LNCaP clone FGC (cell line): ENCODE measurements around the gene RPS19.

Experiments used
- DNase-seq: peaks from one replicate; pipeline ENCODE4 v3.0.0-alpha.2; 2011; ENCODE audit warnings: low read depth
- H3K4me3 ChIP-seq: 2 replicates; pipeline ENCODE4 v1.5.1; 2011; ENCODE audit warnings: mild to moderate bottlenecking, low read depth, low read length, control low read depth
- TF ChIP-seq, protein P1 (sequence below): IDR thresholded peaks from 2 replicates; pipeline ENCODE4 v1.5.1; 2012; ENCODE audit warnings: mild to moderate bottlenecking; ENCODE audit not compliant: control insufficient read depth, insufficient read depth; ENCODE audit errors: extremely low read depth

The RPS19 gene

DNA sequence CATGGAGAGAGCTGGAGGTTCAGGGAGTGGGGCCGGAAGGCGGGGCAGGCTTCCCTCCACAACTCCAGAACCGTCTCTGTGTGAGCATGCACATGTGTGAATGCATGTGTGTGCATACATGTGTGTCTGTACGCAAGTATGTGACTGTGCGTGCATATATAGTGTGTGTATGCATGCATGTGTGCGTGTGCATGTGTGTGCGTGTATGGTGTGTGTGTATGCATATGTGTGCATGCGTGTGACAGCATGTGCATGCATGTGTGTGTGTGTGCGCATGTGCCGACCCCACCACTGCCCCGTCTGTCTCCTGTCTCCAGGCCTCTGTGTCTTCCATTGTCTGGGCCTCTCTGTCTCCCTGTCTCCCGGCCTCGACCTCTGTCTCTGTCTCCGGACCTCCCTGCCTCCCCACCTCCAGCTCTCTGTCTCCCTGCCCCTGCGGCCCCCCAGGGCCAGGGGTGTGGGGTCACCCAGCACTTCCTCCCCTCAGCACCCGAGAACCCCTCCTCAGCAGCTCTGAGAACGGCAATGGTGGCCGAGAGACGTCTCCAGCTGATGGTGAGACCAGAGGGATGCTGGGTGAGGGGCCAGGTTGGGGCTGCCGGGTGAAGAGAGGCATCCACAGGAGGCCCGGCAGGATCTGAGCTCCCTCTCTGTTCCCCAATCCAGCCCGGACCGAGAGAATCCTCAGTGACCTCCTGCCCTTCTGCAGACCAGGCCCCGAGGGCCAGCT, 45.4 kb downstream of the RPS19 start:
- TF ChIP-seq, protein P1, sequence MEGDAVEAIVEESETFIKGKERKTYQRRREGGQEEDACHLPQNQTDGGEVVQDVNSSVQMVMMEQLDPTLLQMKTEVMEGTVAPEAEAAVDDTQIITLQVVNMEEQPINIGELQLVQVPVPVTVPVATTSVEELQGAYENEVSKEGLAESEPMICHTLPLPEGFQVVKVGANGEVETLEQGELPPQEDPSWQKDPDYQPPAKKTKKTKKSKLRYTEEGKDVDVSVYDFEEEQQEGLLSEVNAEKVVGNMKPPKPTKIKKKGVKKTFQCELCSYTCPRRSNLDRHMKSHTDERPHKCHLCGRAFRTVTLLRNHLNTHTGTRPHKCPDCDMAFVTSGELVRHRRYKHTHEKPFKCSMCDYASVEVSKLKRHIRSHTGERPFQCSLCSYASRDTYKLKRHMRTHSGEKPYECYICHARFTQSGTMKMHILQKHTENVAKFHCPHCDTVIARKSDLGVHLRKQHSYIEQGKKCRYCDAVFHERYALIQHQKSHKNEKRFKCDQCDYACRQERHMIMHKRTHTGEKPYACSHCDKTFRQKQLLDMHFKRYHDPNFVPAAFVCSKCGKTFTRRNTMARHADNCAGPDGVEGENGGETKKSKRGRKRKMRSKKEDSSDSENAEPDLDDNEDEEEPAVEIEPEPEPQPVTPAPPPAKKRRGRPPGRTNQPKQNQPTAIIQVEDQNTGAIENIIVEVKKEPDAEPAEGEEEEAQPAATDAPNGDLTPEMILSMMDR: no peak
- no peak for DNase-seq
- no peak overlapping the region for H3K4me3 ChIP-seq

DNA sequence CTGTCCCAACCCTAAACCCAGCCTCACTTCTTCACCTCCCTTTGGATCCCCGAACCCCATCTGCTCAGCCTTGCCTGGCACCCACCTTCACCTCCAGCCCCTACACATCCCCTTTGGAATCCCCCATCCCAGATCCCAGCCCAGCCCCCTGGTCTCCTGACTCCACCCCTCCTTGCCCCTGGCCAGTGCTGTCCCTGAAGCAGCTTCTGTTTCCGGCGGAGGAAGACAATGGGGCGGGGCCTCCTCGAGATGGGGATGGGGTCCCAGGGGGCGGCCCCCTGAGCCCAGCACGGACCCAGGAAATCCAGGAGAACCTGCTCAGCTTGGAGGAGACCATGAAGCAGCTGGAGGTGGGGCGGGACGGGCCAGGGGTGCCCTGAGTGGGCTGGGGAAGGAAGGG, 46.2 kb downstream of the RPS19 start:
- no peak for DNase-seq
- TF ChIP-seq, protein P1: no peak
- H3K4me3 ChIP-seq: no peak overlapping the region

DNA sequence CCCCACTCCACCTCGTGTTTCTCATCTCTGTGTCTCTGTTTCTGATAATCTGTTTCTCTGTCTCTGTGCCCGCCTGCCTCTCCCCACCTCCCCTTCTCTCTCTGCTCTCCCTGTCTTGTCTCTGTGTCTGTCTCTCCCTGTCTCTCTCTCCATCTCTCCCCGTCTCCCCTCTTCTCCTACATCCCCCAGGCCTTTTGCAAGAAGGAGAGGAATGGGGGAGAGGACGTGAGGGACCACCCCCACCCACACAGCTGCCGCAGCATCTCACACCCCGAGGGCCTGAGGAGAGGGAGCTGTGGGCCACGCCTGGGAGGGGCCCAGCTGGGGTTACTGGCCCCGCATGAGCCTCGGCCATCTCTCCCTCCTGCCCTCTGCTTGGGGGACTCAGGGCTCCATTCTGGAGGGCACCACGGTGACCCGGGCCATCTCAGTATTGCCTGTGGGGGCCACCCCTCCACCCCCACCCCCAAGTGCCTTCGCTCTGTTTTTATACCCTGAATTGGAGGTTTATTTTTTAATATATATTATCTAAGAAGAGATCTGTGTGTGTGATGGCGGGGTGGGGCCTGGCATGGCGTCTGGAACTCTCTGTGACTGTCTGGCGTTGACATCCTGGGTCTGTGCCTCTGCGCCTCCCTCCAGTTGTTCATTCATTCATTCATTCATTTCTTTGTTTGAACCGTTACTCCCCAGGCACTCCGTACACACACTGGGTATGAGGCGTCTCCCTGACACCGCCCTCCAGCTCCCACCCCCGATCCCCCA, 47.0 kb downstream of the RPS19 start:
- no peak overlapping the region for H3K4me3 ChIP-seq
- TF ChIP-seq, protein P1: no peak
- DNase-seq: no peak

DNA sequence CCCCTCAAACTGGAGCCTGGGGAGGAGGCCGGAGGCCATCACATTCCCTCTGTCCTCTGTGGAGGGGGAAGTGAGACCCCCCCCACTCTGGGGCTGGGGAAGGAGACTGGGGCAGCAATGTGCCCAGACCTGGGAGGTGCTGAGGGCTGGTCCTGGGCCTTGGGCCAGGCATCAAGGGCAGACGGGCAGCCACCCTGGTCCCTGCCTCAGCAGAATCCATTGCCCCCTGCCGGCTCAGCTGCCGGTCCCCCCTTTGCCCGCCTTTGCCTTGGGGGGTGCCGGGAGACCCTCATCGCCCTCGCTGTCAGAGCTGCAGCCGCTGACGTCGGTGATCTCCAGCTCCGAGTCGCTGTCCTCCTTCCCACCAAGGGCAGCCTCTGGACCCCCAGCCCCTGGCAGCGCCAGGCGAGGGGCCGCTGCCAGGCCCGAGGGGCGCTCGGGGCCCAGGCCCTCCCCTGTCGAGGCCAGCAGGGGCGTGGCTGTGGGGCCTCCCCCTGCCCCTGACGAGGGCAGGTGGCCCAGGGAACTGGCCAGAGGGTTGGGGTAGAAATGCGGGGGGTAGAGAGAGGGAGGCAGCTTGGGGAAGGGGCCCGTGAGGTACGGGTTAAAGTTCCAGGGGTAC, 48.0 kb downstream of the RPS19 start:
- TF ChIP-seq, protein P1: no peak
- H3K4me3 ChIP-seq: no peak overlapping the region
- no peak for DNase-seq

DNA sequence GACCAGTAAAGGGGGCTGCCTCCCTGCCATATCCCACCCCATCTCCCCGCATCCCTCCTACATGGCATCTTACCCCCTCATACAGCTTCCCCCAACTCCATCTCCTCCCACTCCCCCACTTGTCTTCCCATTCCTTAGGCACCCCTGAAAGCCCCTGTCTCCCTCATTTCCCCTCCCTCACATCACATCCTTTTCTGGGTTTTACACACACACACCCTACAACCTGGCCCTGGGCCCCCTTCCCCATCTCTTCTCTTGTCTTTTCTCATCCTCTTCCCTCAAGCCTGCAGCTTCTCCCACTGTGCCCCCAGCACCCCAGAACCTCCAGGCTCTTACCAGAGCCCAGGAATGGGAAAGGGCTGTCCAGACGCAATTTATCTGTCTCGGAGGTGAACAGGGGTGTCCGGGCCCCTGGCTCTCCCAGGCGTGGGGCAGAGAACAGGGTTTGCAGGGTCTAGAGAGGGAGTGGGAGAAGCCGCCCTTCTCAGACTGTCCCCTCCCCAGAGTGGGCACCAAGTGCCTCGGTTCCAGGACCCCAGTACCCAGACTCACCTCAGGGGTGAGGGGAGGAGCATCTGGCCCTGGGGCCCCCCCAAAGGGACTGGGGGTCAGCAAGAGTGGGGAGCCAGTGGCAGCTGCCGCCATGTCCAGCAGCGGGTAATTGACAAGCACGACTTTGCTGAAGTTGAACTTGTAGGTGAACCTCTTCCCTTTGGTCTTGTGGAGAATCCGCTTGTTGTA, 48.8 kb downstream of the RPS19 start:
- no peak overlapping the region for H3K4me3 ChIP-seq
- TF ChIP-seq, protein P1: no peak
- no peak for DNase-seq

DNA sequence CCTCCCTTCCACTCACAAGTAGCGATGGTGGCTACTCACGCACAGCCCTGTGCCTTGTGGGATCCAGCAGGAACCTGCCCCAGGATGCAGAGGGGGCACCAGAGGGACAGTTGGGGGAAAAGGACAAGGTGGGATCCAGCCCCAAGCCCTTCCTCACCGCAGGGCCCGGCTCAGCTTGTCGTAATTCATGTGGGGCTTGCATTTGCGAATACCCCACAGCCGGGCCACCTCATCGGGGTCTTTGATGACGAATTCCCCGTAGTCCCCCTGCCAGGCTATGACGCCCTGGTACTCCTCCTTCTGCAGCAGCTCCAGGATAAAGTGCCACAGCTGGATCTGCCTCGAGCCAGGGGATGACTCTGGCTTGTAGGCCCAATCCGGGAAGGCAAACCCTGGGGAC, 49.7 kb downstream of the RPS19 start:
- TF ChIP-seq, protein P1: no peak
- no peak overlapping the region for H3K4me3 ChIP-seq
- DNase-seq: no peak
